Measurements from ENCODE around the gene PPP6R2. TPM values are rescaled to one million over a fixed set of nuclear protein-coding genes. Genes with fewer than 3 reads are reported as not detected.

The PPP6R2 gene
- total and polyA plus RNA-seq, 2 of the 8 experiments (the other 6 are each of a cell fraction or from before 2014, with no cell fraction given) = 25.0 to 32.2 TPM

GRCh38 chr22:50425179-50425916, 82.2 kb downstream of the PPP6R2 start (continued):
- TF ChIP-seq CHD7 (IDR thresholded peaks at IDR 0.05; ENCODE audit: insufficient replicate concordance, low read length) (no peak), FOSL1 (IDR thresholded peaks at IDR 0.05; ENCODE audit: insufficient read depth, low read depth, low read length) (no peak), YY1 (IDR thresholded peaks at IDR 0.05; ENCODE audit: low read depth, low read length) (no peak)
